ENCODE measurements around the gene SYDE2.
"Not testable (repeated sequence)": the region's sequence is repeated elsewhere in the genome, so short reads cannot be mapped to it uniquely, and the experiment has no call there.

Gene SYDE2

GRCh38 chr1:85166351-85166750, 34.5 kb downstream of the SYDE2 start:
- DNase-seq (ENCODE audit: low spot score): no peak

GRCh38 chr1:85158910-85159309, 41.9 kb downstream of the SYDE2 start:
- no peak for DNase-seq (ENCODE audit: low spot score)

GRCh38 chr1:85157436-85157835, 43.4 kb downstream of the SYDE2 start:
- DNase-seq (ENCODE audit: low spot score): no peak

- no peak for DNase-seq (ENCODE audit: low spot score)
Measured at GRCh38 chr1:85153149-85153891, 47.5 kb downstream of the SYDE2 start.

GRCh38 chr1:85151446-85151845, 49.4 kb downstream of the SYDE2 start:
- DNase-seq (ENCODE audit: low spot score): no peak

GRCh38 chr1:85149805-85150204, 51.0 kb downstream of the SYDE2 start:
- DNase-seq (ENCODE audit: low spot score): no peak

- no peak for DNase-seq (ENCODE audit: low spot score)
Measured at GRCh38 chr1:85148524-85149250, 52.1 kb downstream of the SYDE2 start.

- DNase-seq (ENCODE audit: low spot score): no peak
Measured at GRCh38 chr1:85146972-85147359, 53.9 kb downstream of the SYDE2 start.

- DNase-seq (ENCODE audit: low spot score): not testable (repeated sequence)
Measured at GRCh38 chr1:85146298-85146971, 54.4 kb downstream of the SYDE2 start.

- no peak for DNase-seq (ENCODE audit: low spot score)
Measured at GRCh38 chr1:85144351-85144750, 56.5 kb downstream of the SYDE2 start.

- no peak for DNase-seq (ENCODE audit: low spot score)
Measured at GRCh38 chr1:85142753-85143152, 58.1 kb downstream of the SYDE2 start.

- not testable (repeated sequence) for DNase-seq (ENCODE audit: low spot score)
Measured at GRCh38 chr1:85138439-85138838, 62.4 kb downstream of the SYDE2 start.

GRCh38 chr1:85137660-85138059, 63.2 kb downstream of the SYDE2 start:
- no peak for DNase-seq (ENCODE audit: low spot score)

GRCh38 chr1:85135392-85135798, 65.4 kb downstream of the SYDE2 start:
- DNase-seq (ENCODE audit: low spot score): no peak

GRCh38 chr1:85134583-85135391, 66.0 kb downstream of the SYDE2 start:
- no peak for DNase-seq (ENCODE audit: low spot score)

GRCh38 chr1:85133565-85134159, 67.2 kb downstream of the SYDE2 start:
- DNase-seq (ENCODE audit: low spot score): no peak

- no peak for DNase-seq (ENCODE audit: low spot score)
Measured at GRCh38 chr1:85132078-85132720, 68.6 kb downstream of the SYDE2 start.

GRCh38 chr1:85128316-85128715, 72.5 kb downstream of the SYDE2 start:
- DNase-seq (ENCODE audit: low spot score): no peak

GRCh38 chr1:85125891-85126290, 74.9 kb downstream of the SYDE2 start:
- DNase-seq (ENCODE audit: low spot score): no peak

- no peak for DNase-seq (ENCODE audit: low spot score)
Measured at GRCh38 chr1:85124091-85124490, 76.7 kb downstream of the SYDE2 start.

GRCh38 chr1:85122169-85122568, 78.6 kb downstream of the SYDE2 start:
- DNase-seq (ENCODE audit: low spot score): no peak

All from hematopoietic multipotent progenitor cell treated with erythropoietin and hydrocortisone succinate and interleukin-3 and kit ligand, for 15 days (in vitro differentiated cells).